ENCODE data around the gene TLR10.
"Not testable (repeated sequence)": the region's sequence is repeated elsewhere in the genome, so short reads cannot be mapped to it uniquely, and the experiment has no call there.

TLR10 gene

GRCh38 chr4:38794051-38794450 lies 11.3 kb upstream of the TLR10 start:
- no peak overlapping the region for H3K4me2 ChIP-seq (ENCODE audit: low read length)
- H3K4me1 ChIP-seq (ENCODE audit: control insufficient read depth, insufficient read depth, low read length) = no peaks in the 10 kb centered on the region
- H3K9ac ChIP-seq (ENCODE audit: low read depth, low read length) = no peak overlapping the region
- H3K27me3 ChIP-seq (ENCODE audit: control insufficient read depth, insufficient read depth, low read length) = no peaks in the 10 kb centered on the region
- no peaks in the 10 kb centered on the region for H3K9me3 ChIP-seq (replicated peaks; ENCODE audit: low read length)
- no peaks in the 10 kb centered on the region for H3K36me3 ChIP-seq (ENCODE audit: insufficient read depth, low read length)
- H3K4me3 ChIP-seq (ENCODE audit: low read length) = no peak overlapping the region

- Histone ChIP-seq H3K9me3 (replicated peaks; ENCODE audit: low read length) (no peaks in the 10 kb centered on the region), H3K4me1 (ENCODE audit: control insufficient read depth, insufficient read depth, low read length) (no peaks in the 10 kb centered on the region), H3K27me3 (ENCODE audit: control insufficient read depth, insufficient read depth, low read length) (no peaks in the 10 kb centered on the region), H3K4me3 (ENCODE audit: low read length) (no peak overlapping the region), H3K36me3 (ENCODE audit: insufficient read depth, low read length) (no peaks in the 10 kb centered on the region), H3K9ac (ENCODE audit: low read depth, low read length) (no peak overlapping the region), H3K4me2 (ENCODE audit: low read length) (no peak overlapping the region)
Observed at GRCh38 chr4:38791010-38791409, 8.2 kb upstream of the TLR10 start.

- Histone ChIP-seq H3K4me1 (ENCODE audit: control insufficient read depth, insufficient read depth, low read length) (no peaks in the 10 kb centered on the region), H3K36me3 (ENCODE audit: insufficient read depth, low read length) (no peaks in the 10 kb centered on the region), H3K9ac (ENCODE audit: low read depth, low read length) (no peak overlapping the region), H3K4me2 (ENCODE audit: low read length) (no peak overlapping the region), H3K4me3 (ENCODE audit: low read length) (no peak overlapping the region), H3K27me3 (ENCODE audit: control insufficient read depth, insufficient read depth, low read length) (no peaks in the 10 kb centered on the region), H3K9me3 (replicated peaks; ENCODE audit: low read length) (no peaks in the 10 kb centered on the region)
Observed at GRCh38 chr4:38788317-38788716, 5.5 kb upstream of the TLR10 start.

GRCh38 chr4:38787693-38788092 lies 4.9 kb upstream of the TLR10 start:
- H3K4me1 ChIP-seq (ENCODE audit: control insufficient read depth, insufficient read depth, low read length) = no peaks in the 10 kb centered on the region
- no peaks in the 10 kb centered on the region for H3K9me3 ChIP-seq (replicated peaks; ENCODE audit: low read length)

GRCh38 chr4:38785901-38786402 lies 3.2 kb upstream of the TLR10 start:
- Histone ChIP-seq H3K9ac (ENCODE audit: low read depth, low read length) (no peak overlapping the region), H3K4me2 (ENCODE audit: low read length) (no peak overlapping the region), H3K36me3 (ENCODE audit: insufficient read depth, low read length) (no peaks in the 10 kb centered on the region), H3K27me3 (ENCODE audit: control insufficient read depth, insufficient read depth, low read length) (no peaks in the 10 kb centered on the region), H3K9me3 (replicated peaks; ENCODE audit: low read length) (no peaks in the 10 kb centered on the region), H3K4me1 (ENCODE audit: control insufficient read depth, insufficient read depth, low read length) (no peaks in the 10 kb centered on the region), H3K4me3 (ENCODE audit: low read length) (no peak overlapping the region)

More at GRCh38 chr4:38787693-38788092, 4.9 kb upstream of the TLR10 start:
- no peaks in the 10 kb centered on the region for H3K27me3 ChIP-seq (ENCODE audit: control insufficient read depth, insufficient read depth, low read length)
- no peaks in the 10 kb centered on the region for H3K36me3 ChIP-seq (ENCODE audit: insufficient read depth, low read length)
- no peak overlapping the region for H3K4me3 ChIP-seq (ENCODE audit: low read length)
- H3K9ac ChIP-seq (ENCODE audit: low read depth, low read length) = no peak overlapping the region
- H3K4me2 ChIP-seq (ENCODE audit: low read length) = no peak overlapping the region

- no peaks in the 10 kb centered on the region for H3K27me3 ChIP-seq (ENCODE audit: control insufficient read depth, insufficient read depth, low read length)
- no peak overlapping the region for H3K4me3 ChIP-seq (ENCODE audit: low read length)
- no peak overlapping the region for H3K9ac ChIP-seq (ENCODE audit: low read depth, low read length)
- H3K4me1 ChIP-seq (ENCODE audit: control insufficient read depth, insufficient read depth, low read length) = no peaks in the 10 kb centered on the region
- H3K36me3 ChIP-seq (ENCODE audit: insufficient read depth, low read length) = no peaks in the 10 kb centered on the region
- H3K4me2 ChIP-seq (ENCODE audit: low read length) = no peak overlapping the region
- H3K9me3 ChIP-seq (replicated peaks; ENCODE audit: low read length) = no peaks in the 10 kb centered on the region
Observed at GRCh38 chr4:38785041-38785790, 2.4 kb upstream of the TLR10 start.

GRCh38 chr4:38784141-38784540 lies 1.4 kb upstream of the TLR10 start:
- Histone ChIP-seq H3K27me3 (ENCODE audit: control insufficient read depth, insufficient read depth, low read length) (no peaks in the 10 kb centered on the region), H3K4me2 (ENCODE audit: low read length) (no peak overlapping the region), H3K9ac (ENCODE audit: low read depth, low read length) (no peak overlapping the region), H3K4me3 (ENCODE audit: low read length) (no peak overlapping the region), H3K36me3 (ENCODE audit: insufficient read depth, low read length) (no peaks in the 10 kb centered on the region), H3K9me3 (replicated peaks; ENCODE audit: low read length) (no peaks in the 10 kb centered on the region), H3K4me1 (ENCODE audit: control insufficient read depth, insufficient read depth, low read length) (no peaks in the 10 kb centered on the region)

GRCh38 chr4:38783109-38783460 lies 295 bp upstream of the TLR10 start:
- no peak overlapping the region for H3K9ac ChIP-seq (ENCODE audit: low read depth, low read length)
- no peaks in the 10 kb centered on the region for H3K36me3 ChIP-seq (ENCODE audit: insufficient read depth, low read length)
- H3K4me2 ChIP-seq (ENCODE audit: low read length) = no peak overlapping the region
- H3K4me1 ChIP-seq (ENCODE audit: control insufficient read depth, insufficient read depth, low read length) = no peaks in the 10 kb centered on the region
- H3K9me3 ChIP-seq (replicated peaks; ENCODE audit: low read length) = no peaks in the 10 kb centered on the region
- H3K4me3 ChIP-seq (ENCODE audit: low read length) = no peak overlapping the region
- no peaks in the 10 kb centered on the region for H3K27me3 ChIP-seq (ENCODE audit: control insufficient read depth, insufficient read depth, low read length)

- Histone ChIP-seq H3K9me3 (replicated peaks; ENCODE audit: low read length) (no peaks in the 10 kb centered on the region), H3K4me1 (ENCODE audit: control insufficient read depth, insufficient read depth, low read length) (no peaks in the 10 kb centered on the region), H3K4me3 (ENCODE audit: low read length) (no peak overlapping the region), H3K27me3 (ENCODE audit: control insufficient read depth, insufficient read depth, low read length) (no peaks in the 10 kb centered on the region), H3K36me3 (ENCODE audit: insufficient read depth, low read length) (no peaks in the 10 kb centered on the region), H3K4me2 (ENCODE audit: low read length) (no peak overlapping the region), H3K9ac (ENCODE audit: low read depth, low read length) (no peak overlapping the region)
Observed at GRCh38 chr4:38781854-38782261, 932 bp downstream of the TLR10 start.

- Histone ChIP-seq H3K27me3 (ENCODE audit: control insufficient read depth, insufficient read depth, low read length) (no peaks in the 10 kb centered on the region), H3K4me1 (ENCODE audit: control insufficient read depth, insufficient read depth, low read length) (no peaks in the 10 kb centered on the region), H3K9ac (ENCODE audit: low read depth, low read length) (no peak overlapping the region), H3K4me2 (ENCODE audit: low read length) (no peak overlapping the region), H3K36me3 (ENCODE audit: insufficient read depth, low read length) (no peaks in the 10 kb centered on the region), H3K9me3 (replicated peaks; ENCODE audit: low read length) (no peaks in the 10 kb centered on the region), H3K4me3 (ENCODE audit: low read length) (no peak overlapping the region)
Observed at GRCh38 chr4:38780833-38781484, 1.8 kb downstream of the TLR10 start.

- Histone ChIP-seq H3K36me3 (ENCODE audit: insufficient read depth, low read length) (no peaks in the 10 kb centered on the region), H3K4me1 (ENCODE audit: control insufficient read depth, insufficient read depth, low read length) (no peaks in the 10 kb centered on the region), H3K9me3 (replicated peaks; ENCODE audit: low read length) (no peaks in the 10 kb centered on the region), H3K27me3 (ENCODE audit: control insufficient read depth, insufficient read depth, low read length) (no peaks in the 10 kb centered on the region), H3K4me3 (ENCODE audit: low read length) (no peak overlapping the region), H3K4me2 (ENCODE audit: low read length) (no peak overlapping the region), H3K9ac (ENCODE audit: low read depth, low read length) (no peak overlapping the region)
Observed at GRCh38 chr4:38779790-38780189, 3.0 kb downstream of the TLR10 start.

GRCh38 chr4:38777925-38778324 lies 4.9 kb downstream of the TLR10 start:
- H3K9me3 ChIP-seq (replicated peaks; ENCODE audit: low read length); H3K4me1 ChIP-seq (ENCODE audit: control insufficient read depth, insufficient read depth, low read length); H3K4me2 ChIP-seq (ENCODE audit: low read length); H3K27me3 ChIP-seq (ENCODE audit: control insufficient read depth, insufficient read depth, low read length); H3K4me3 ChIP-seq (ENCODE audit: low read length); H3K9ac ChIP-seq (ENCODE audit: low read depth, low read length); H3K36me3 ChIP-seq (ENCODE audit: insufficient read depth, low read length): not testable (repeated sequence)

All from skeletal muscle satellite cell (primary cell).